GM18499 (cell line): ENCODE results near the gene DSTYK.

Source experiments
- ATAC-seq: cut with Tn5 transposase; IDR thresholded peaks from one replicate; pipeline ENCODE4 v1.9.1; 2021; ENCODE audit warnings: moderate number of reproducible peaks; ENCODE audit not compliant: insufficient read depth, unreplicated experiment

The DSTYK gene

GRCh38 chr1:205225901-205226765 is 14.6 kb upstream of the DSTYK start:
- no peak for ATAC-seq

GRCh38 chr1:205224736-205225135 is 13.2 kb upstream of the DSTYK start:
- ATAC-seq = no peak

- no peak for ATAC-seq
These were observed 8.9 kb upstream of the DSTYK start for GRCh38 chr1:205220421-205220820.

GRCh38 chr1:205217418-205217817 is 5.9 kb upstream of the DSTYK start:
- ATAC-seq = no peak

- ATAC-seq = no peak
These were observed 5.1 kb upstream of the DSTYK start for GRCh38 chr1:205216588-205216987.

- no peak for ATAC-seq
These were observed 3.3 kb upstream of the DSTYK start for GRCh38 chr1:205214756-205215155.

- ATAC-seq = peak; percentile 20
These were observed 486 bp upstream of the DSTYK start for GRCh38 chr1:205211839-205212536.

- ATAC-seq = peak; percentile 8
These were observed 740 bp downstream of the DSTYK start for GRCh38 chr1:205210756-205211168.

- no peak for ATAC-seq
These were observed 2.7 kb downstream of the DSTYK start for GRCh38 chr1:205208811-205209210.

- no peak for ATAC-seq
These were observed 6.4 kb downstream of the DSTYK start for GRCh38 chr1:205205055-205205454.

- ATAC-seq = no peak
These were observed 7.0 kb downstream of the DSTYK start for GRCh38 chr1:205204552-205204951.

- no peak for ATAC-seq
These were observed 11.6 kb downstream of the DSTYK start for GRCh38 chr1:205199931-205200299.

- no peak for ATAC-seq
These were observed 12.2 kb downstream of the DSTYK start for GRCh38 chr1:205199090-205199930.

GRCh38 chr1:205192287-205192686 is 19.2 kb downstream of the DSTYK start:
- ATAC-seq = no peak

GRCh38 chr1:205191622-205192021 is 19.9 kb downstream of the DSTYK start:
- ATAC-seq = no peak

GRCh38 chr1:205190845-205191577 is 20.5 kb downstream of the DSTYK start:
- no peak for ATAC-seq

GRCh38 chr1:205189131-205189530 is 22.4 kb downstream of the DSTYK start:
- ATAC-seq = no peak

- no peak for ATAC-seq
These were observed 22.9 kb downstream of the DSTYK start for GRCh38 chr1:205188596-205188995.

- ATAC-seq = no peak
These were observed 23.4 kb downstream of the DSTYK start for GRCh38 chr1:205188098-205188497.

- no peak for ATAC-seq
These were observed 24.1 kb downstream of the DSTYK start for GRCh38 chr1:205187420-205187819.
